AG09319 (cell line): ENCODE results near the gene TRIM32.

ENCODE experiments used
- DNase-seq: peaks from one replicate; pipeline ENCODE4 v3.0.0-alpha.2; 2010; ENCODE audit warnings: low read depth; ENCODE audit errors: extremely low read depth
- TF ChIP-seq, protein P1 (sequence below): IDR thresholded peaks from 2 replicates; pipeline ENCODE4 v1.5.1; 2011; ENCODE audit warnings: low read depth, mild to moderate bottlenecking, inconsistent platforms, low read length, moderate library complexity

TRIM32 gene, protein sequence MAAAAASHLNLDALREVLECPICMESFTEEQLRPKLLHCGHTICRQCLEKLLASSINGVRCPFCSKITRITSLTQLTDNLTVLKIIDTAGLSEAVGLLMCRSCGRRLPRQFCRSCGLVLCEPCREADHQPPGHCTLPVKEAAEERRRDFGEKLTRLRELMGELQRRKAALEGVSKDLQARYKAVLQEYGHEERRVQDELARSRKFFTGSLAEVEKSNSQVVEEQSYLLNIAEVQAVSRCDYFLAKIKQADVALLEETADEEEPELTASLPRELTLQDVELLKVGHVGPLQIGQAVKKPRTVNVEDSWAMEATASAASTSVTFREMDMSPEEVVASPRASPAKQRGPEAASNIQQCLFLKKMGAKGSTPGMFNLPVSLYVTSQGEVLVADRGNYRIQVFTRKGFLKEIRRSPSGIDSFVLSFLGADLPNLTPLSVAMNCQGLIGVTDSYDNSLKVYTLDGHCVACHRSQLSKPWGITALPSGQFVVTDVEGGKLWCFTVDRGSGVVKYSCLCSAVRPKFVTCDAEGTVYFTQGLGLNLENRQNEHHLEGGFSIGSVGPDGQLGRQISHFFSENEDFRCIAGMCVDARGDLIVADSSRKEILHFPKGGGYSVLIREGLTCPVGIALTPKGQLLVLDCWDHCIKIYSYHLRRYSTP

DNA sequence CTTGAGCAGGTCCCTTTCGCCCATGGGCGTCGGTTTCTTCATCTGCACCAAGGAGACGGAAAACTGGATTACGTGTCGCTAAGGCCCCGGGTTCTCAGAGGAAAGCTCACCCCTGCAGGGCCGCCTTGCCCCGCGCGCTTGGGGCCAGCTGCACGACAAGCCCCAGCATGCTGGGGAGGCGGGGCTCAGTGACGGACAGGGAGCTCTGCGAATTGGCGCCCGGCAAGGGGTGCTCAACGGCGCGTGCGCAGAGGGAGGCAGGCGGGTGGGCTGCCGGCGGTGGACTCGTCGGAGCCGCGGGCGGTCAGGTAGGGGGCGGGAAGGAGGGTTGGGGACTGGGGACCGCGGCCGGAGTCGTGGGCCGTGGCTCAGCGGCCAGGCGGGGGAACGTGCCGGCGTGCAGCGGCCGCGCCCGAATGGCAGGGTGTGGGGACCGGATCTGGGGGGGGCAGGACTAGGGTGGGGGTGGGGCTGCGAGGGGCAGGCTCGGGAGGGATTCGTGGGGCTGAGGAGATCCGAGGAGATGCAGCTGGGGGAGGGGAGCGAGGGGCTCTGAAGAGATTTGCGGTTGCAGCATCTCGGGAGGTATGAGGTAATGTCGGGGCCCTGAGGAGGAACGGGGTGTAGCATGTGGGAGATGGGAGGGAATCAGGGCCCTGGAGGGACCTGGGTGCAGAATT lies at the start of gene TRIM32:
Gene TRIM32 (plus strand): TSS at position 232 of the 680 bp plus-strand sequence. CDS start 10,438 bp downstream, outside the sequence.
- peak; percentile 63 for DNase-seq

DNA sequence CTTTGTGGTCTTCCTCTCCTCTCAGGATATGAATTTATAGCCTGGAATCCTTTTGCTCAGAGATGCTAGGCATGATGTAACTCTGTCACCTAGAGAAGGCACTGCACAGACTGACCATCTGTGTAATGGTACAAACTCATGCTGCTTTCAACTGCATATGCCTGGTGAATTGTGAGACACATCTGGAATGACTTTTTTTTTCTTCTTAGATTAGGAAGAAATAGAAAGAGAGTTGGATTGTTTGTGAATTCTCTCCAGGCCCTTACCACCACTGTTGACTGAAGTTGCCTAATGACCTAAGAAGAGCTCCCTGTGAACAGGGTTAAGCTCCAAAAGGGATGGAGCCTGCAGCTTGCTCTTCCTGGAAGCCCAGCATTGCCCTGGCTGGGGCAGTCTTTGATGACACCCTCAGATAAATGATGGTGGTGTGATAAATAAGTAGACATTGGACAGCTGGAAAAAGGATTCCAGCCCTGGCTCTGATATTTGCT lies 47.8 kb upstream of the TRIM32 start:
- no peak for DNase-seq
- TF ChIP-seq, protein P1, sequence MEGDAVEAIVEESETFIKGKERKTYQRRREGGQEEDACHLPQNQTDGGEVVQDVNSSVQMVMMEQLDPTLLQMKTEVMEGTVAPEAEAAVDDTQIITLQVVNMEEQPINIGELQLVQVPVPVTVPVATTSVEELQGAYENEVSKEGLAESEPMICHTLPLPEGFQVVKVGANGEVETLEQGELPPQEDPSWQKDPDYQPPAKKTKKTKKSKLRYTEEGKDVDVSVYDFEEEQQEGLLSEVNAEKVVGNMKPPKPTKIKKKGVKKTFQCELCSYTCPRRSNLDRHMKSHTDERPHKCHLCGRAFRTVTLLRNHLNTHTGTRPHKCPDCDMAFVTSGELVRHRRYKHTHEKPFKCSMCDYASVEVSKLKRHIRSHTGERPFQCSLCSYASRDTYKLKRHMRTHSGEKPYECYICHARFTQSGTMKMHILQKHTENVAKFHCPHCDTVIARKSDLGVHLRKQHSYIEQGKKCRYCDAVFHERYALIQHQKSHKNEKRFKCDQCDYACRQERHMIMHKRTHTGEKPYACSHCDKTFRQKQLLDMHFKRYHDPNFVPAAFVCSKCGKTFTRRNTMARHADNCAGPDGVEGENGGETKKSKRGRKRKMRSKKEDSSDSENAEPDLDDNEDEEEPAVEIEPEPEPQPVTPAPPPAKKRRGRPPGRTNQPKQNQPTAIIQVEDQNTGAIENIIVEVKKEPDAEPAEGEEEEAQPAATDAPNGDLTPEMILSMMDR, result no peak

More for the DNA sequence above, at the start of gene TRIM32:
- TF ChIP-seq, protein P1, result no peak

DNA sequence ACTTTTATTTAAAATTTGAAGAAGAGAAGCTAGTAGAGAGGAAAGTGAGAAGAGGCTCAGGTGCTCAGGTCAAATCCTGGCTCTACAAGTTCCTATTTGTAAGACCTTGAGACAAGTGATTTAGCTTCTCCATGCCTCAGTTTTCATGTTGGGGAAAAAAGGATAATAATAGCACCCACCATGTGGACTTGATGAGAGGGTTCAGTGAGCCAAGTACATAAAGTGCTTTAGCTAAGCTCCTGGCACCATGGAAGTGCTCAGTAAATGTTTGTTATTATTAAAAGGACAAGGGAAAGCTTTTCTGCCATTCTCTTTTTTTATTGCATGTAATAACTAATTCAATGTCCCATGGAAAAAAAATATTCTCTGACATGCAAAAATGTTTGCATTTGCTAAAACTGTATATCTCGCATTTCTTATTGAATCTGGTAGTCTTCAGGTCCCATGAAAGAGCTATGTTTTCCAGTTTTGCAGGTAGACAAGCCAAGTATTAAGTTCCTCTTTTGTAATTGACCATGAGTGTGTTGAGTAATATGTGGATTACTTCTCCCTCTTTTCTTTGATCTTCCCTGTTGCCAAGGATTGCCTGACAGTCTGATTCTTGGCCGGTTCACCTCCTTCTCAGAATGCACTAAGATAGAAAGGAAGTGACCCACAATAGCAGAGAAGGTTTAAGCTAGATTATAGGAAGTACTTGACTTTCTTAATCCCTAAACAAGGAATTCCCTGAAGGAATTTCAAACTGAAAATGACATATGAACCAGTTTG lies 45.6 kb upstream of the TRIM32 start:
- TF ChIP-seq, protein P1, result no peak

DNA sequence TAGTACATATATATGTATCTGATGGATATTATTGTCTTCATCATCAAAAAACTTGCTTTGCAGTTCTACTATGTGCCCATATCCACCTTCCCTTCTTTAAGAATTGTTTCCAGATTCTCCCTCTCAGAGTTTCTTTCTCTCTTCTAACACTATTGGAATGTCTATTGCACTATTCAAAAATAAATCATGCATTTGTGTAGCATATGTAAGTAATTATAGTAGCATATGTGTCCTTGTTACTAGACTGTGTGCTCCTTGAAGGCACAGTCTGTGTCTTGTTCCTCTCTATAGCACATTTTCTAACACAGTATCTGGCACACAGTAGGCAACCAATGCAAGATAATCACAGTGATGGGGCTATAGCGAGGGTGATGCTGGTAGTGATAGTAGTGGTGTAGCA lies 43.4 kb upstream of the TRIM32 start:
- TF ChIP-seq, protein P1, result no peak
- DNase-seq, result no peak

More for the DNA sequence above, 45.6 kb upstream of the TRIM32 start:
- no peak for DNase-seq

DNA sequence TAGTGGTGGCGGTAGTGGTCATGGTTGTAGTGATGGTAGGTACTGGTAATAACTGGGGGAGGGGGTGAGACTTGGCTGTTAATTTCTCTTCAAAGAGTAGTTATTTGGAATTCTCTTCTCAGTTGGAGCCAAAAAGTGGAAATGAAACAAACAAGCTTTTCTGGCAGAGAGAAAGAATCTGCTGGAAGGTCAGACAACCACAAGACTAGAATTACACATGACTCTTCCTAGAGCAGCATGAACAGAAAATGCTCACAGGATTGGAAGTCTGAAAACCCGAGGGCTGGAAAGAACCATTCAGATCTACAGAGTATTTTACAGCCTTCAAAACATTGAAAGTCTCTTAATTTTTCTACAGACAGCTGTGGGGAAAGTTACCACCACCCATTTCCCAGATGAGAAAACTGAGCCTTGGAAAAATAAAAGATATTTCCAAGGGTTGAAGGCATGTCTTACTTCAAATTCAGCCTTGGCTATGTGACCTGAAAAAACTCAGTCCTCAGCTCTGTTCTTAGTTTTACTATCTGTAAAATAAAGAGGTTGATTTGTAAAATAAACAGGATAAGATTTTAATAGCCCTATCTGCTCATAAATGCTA lies 42.9 kb upstream of the TRIM32 start:
- TF ChIP-seq, protein P1, result no peak
- DNase-seq, result peak; percentile 71

DNA sequence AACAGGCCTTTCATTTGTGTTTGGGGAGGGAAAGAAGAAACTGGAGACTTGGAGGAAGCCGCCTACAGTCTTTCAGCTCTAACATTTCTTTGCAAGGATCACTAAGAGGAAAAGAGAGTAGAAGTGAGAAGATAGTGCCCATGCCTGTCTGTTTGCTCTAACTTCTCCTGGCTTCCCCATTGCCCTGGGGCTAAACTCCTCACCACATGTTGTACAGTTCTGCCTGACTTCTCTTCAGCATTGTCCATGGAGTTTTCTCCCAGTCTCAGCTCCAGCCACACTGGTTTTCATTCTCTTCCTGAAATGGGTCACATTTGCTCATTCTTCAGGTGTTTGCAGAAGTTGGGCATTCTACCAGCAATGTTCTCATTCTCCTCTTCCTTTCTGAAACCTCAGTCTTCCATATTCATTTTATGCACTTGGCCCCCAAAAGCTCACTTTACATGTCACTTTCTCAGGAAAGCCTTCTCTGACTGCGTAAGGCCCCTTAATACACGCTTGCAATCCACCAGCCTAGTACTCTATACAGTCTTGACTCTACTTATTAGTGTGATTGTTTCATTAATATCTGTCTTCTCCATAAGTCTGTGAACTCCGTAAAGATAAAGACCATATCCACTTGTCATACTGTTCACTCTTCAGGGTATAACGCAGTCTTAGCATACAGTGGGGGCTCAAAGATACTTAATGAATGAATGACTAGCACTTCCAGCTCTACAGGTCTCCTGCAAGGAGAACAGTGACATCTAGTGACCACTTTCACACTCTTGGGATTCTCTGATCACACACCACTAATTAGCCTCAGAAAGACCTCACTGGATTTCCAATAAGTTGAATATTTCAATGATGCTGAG lies 40.2 kb upstream of the TRIM32 start:
- TF ChIP-seq, protein P1, result peak; percentile 69
- DNase-seq, result no peak
